ENCODE results near the gene DENND1A.

Gene DENND1A

GRCh38 chr9:123528501-123528900, 401.4 kb downstream of the DENND1A start:
- no peak for TF ChIP-seq TAF1 (IDR thresholded peaks at IDR 0.05; ENCODE audit: borderline replicate concordance, insufficient read depth, low read length)
- no peak for TF ChIP-seq SIN3A (IDR thresholded peaks at IDR 0.05; ENCODE audit: borderline replicate concordance, insufficient read depth, low read length)
- no peak for TF ChIP-seq FOXP2 (optimal IDR thresholded peaks at IDR 0.05; ENCODE audit: borderline replicate concordance, extremely low read depth, extremely low read length, insufficient read depth)
- no peak for TF ChIP-seq POLR2AphosphoS5 (IDR thresholded peaks at IDR 0.05; ENCODE audit: low read depth, low read length)
- no peak for TF ChIP-seq REST (IDR thresholded peaks at IDR 0.05; ENCODE audit: insufficient read depth in 1 of 2, low read depth in 2 of 2, low read length in 2 of 2)

- no peak for TF ChIP-seq SIN3A (IDR thresholded peaks at IDR 0.05; ENCODE audit: borderline replicate concordance, insufficient read depth, low read length)
- TF ChIP-seq TAF1 (IDR thresholded peaks at IDR 0.05; ENCODE audit: borderline replicate concordance, insufficient read depth, low read length): no peak
- TF ChIP-seq REST (IDR thresholded peaks at IDR 0.05; ENCODE audit: insufficient read depth in 1 of 2, low read depth in 2 of 2, low read length in 2 of 2): no peak
- TF ChIP-seq FOXP2 (optimal IDR thresholded peaks at IDR 0.05; ENCODE audit: borderline replicate concordance, extremely low read depth, extremely low read length, insufficient read depth): no peak
- no peak for TF ChIP-seq POLR2AphosphoS5 (IDR thresholded peaks at IDR 0.05; ENCODE audit: low read depth, low read length)
These were observed 401.9 kb downstream of the DENND1A start for GRCh38 chr9:123527981-123528380.

DNA sequence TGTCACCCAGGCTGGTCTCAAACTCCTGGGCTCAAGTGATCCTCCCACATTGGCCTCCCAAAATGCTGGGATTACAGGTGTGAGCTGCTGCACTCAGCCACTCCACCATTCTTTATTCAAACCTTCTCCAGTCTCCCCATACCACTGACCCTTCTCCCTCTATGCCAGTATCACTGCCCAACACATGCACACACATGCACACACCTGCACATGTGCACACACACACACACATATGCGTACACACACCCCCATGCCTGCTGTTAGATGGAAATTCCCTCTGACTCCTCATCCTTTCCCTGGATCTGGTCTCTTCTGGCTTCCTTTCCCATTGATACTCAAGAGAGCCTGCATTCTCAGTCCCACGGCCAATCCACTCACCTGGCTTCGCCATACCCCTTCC, 404.0 kb downstream of the DENND1A start:
- TF ChIP-seq FOXP2 (optimal IDR thresholded peaks at IDR 0.05; ENCODE audit: borderline replicate concordance, extremely low read depth, extremely low read length, insufficient read depth): no peak
- TF ChIP-seq TAF1 (IDR thresholded peaks at IDR 0.05; ENCODE audit: borderline replicate concordance, insufficient read depth, low read length): no peak
- no peak for TF ChIP-seq SIN3A (IDR thresholded peaks at IDR 0.05; ENCODE audit: borderline replicate concordance, insufficient read depth, low read length)
- TF ChIP-seq REST (IDR thresholded peaks at IDR 0.05; ENCODE audit: insufficient read depth in 1 of 2, low read depth in 2 of 2, low read length in 2 of 2): no peak
- TF ChIP-seq POLR2AphosphoS5 (IDR thresholded peaks at IDR 0.05; ENCODE audit: low read depth, low read length): no peak

DNA sequence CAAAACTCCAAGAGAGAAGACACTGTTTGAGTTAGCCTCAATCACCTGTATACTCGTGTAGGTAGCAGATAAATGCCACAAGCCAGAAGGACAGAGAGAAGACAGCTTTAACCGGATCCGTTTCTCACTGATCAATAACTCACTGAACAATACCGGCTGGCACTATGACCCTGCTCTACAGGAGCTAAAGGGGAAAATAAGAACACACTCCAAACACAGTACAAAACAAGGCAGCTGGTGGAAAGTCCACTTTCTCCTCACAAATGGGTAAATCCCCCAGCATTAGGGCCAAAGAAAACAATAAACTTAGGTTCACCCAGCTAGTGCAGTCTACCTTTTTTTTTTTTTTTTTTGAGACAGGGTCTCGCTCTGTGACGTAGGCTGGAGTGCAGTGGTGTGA, 404.5 kb downstream of the DENND1A start:
- TF ChIP-seq REST (IDR thresholded peaks at IDR 0.05; ENCODE audit: insufficient read depth in 1 of 2, low read depth in 2 of 2, low read length in 2 of 2) (no peak), TAF1 (IDR thresholded peaks at IDR 0.05; ENCODE audit: borderline replicate concordance, insufficient read depth, low read length) (no peak), POLR2AphosphoS5 (IDR thresholded peaks at IDR 0.05; ENCODE audit: low read depth, low read length) (no peak), FOXP2 (optimal IDR thresholded peaks at IDR 0.05; ENCODE audit: borderline replicate concordance, extremely low read depth, extremely low read length, insufficient read depth) (no peak), SIN3A (IDR thresholded peaks at IDR 0.05; ENCODE audit: borderline replicate concordance, insufficient read depth, low read length) (no peak)

GRCh38 chr9:123524866-123525265, 405.1 kb downstream of the DENND1A start:
- TF ChIP-seq REST (IDR thresholded peaks at IDR 0.05; ENCODE audit: insufficient read depth in 1 of 2, low read depth in 2 of 2, low read length in 2 of 2) (no peak), SIN3A (IDR thresholded peaks at IDR 0.05; ENCODE audit: borderline replicate concordance, insufficient read depth, low read length) (no peak), TAF1 (IDR thresholded peaks at IDR 0.05; ENCODE audit: borderline replicate concordance, insufficient read depth, low read length) (no peak), FOXP2 (optimal IDR thresholded peaks at IDR 0.05; ENCODE audit: borderline replicate concordance, extremely low read depth, extremely low read length, insufficient read depth) (no peak), POLR2AphosphoS5 (IDR thresholded peaks at IDR 0.05; ENCODE audit: low read depth, low read length) (no peak)

Data from PFSK-1 (cell line).